ENCODE measurements around the gene ERVMER34-1.

Gene ERVMER34-1

GRCh38 chr4:52750819-52751486 is at the start of gene ERVMER34-1:
ERVMER34-1 (minus strand) TSS chr4:52751425; CDS start chr4:52745520, 5,905 bp downstream.
- no peak for DNase-seq (ENCODE audit: low read depth in 1 of 2, low spot score in 1 of 2)

DNA sequence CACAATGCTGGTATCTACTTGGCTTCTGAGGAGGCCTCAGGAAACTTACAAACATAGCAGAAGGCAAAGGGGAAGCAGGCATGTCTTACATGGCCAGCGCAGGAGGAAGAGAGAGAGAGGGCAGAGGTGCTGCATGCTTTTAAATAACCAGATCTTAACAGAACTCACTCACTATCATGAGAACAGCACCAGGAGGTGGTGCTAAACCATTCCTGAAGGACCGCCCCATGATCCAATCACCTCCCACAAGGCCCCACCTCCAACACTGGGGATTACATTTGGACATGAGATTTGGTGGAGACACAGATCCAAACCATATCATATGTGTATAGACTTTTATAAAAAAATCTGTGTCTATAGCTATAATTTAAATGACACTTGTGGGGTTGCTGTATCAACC is 48.6 kb upstream of the ERVMER34-1 start:
- DNase-seq (ENCODE audit: low read depth in 1 of 2, low spot score in 1 of 2): no peak

GRCh38 chr4:52795533-52795932 is 44.3 kb upstream of the ERVMER34-1 start:
- no peak for DNase-seq (ENCODE audit: low read depth in 1 of 2, low spot score in 1 of 2)

DNA sequence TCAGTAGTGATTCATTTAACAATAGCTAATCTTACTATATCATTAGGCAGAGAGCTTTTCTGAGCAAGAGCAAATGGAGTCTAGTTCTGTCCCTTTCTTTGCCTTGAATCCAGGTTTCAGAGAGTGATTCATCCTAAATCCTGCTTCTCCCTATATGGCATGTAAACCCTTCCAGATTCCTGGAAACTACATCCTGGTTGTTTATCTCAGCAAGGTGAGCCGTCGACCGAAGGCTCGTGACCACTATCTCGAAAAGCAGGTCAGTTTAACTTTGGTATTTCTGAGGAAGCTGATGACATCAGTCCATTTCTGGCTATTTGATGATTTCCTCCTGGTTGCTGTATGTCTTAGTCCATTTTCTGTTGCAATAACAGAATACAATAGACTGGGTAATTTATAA is 40.7 kb upstream of the ERVMER34-1 start:
- no peak for DNase-seq (ENCODE audit: low read depth in 1 of 2, low spot score in 1 of 2)

GRCh38 chr4:52789774-52790173 is 38.5 kb upstream of the ERVMER34-1 start:
- no peak for DNase-seq (ENCODE audit: low read depth in 1 of 2, low spot score in 1 of 2)

DNA sequence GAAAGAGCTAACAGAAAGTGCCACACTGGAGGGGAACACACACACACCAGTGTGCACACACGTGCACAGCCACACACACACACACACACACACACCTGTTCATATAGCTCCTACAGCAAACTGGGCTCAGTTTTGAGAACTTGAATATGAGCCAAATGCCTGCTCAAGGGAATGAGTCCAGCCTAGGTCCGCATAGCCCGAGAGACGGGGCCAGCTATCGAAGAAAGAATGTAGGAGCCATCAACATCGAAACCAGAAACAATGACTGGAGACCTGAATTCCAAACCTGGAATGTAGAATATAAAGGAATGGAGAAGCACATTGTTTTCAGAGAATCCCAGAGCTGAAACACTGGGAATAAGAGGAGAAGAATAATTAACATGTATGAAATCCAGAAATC is 37.6 kb upstream of the ERVMER34-1 start:
- DNase-seq (ENCODE audit: low read depth in 1 of 2, low spot score in 1 of 2): no peak

- no peak for DNase-seq (ENCODE audit: low read depth in 1 of 2, low spot score in 1 of 2)
Observed at GRCh38 chr4:52783069-52783468, 31.8 kb upstream of the ERVMER34-1 start.

DNA sequence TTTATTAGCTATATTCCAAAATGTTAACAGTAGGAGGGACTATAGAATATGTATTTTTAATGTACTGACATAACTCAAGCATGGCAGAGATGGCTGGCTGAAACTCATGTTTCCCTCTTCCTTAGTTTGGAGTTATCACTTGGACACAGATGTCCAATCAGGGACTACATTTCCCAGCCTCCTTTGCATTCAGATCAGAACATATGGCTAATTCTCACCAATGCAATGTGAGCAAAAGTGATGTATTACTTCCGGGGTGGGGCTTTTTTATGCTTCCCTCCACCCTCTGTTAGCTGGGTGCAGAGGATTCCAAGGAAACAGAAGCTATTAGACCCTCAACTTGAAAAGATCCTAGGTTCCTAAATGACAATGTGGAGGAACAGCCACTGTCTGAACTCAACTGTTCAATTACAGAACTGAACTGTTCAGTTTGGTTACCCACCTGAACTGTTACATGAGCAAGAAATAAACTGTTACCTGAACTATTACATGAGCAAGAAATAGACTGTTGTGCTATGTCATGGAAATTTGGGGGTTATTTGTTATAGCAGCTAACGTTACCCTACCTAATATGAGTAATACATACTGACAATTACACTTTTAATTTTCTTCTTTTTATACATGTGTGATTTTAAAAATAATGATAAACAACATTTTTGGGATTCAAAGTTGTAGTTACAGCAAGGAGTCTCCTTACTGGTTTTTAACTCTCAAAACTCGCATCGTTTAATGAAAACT is 29.6 kb upstream of the ERVMER34-1 start:
- DNase-seq (ENCODE audit: low read depth in 1 of 2, low spot score in 1 of 2): no peak

- DNase-seq (ENCODE audit: low read depth in 1 of 2, low spot score in 1 of 2): no peak
Observed at GRCh38 chr4:52780206-52780605, 29.0 kb upstream of the ERVMER34-1 start.

DNA sequence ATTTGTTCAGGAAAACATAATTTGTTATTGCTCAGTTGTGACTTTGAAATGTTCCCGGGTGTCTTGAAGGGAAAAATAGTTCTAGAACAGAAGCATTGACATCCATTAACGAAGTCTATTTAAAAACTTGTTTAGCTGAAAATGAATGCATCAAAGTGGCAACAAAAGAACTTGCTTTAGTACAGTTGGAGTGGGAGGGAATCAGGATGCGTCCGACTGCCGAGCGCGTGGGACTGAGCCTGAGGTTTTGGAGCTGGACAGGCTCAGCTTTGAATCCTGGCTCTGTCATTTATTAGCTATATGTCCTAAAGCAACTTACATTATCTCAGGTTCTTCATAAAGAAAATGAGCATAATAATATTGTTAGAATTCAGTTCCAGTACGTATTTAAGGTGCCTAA is 9.0 kb upstream of the ERVMER34-1 start:
- DNase-seq (ENCODE audit: low read depth in 1 of 2, low spot score in 1 of 2): no peak

DNA sequence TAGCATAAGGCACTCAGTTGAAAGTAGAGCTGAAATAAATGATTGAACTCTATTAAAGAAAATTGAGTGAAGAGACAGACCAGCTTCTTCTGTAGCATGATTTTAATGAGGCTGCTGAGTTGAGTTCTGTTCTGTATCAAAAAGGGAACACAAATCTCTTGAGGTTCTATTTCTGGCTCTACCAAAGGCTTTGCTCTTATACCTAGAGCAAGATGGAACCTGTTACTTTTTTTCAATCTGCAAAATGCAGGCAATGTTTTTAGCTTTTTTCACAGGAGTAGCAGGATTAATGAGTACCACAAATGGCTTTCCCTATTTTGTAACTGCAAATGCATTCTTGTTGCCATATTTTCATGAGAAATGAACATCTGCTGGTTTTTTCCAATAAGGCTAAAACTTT is 4.2 kb upstream of the ERVMER34-1 start:
- DNase-seq (ENCODE audit: low read depth in 1 of 2, low spot score in 1 of 2): no peak

GRCh38 chr4:52752936-52753335 is 1.7 kb upstream of the ERVMER34-1 start:
- no peak for DNase-seq (ENCODE audit: low read depth in 1 of 2, low spot score in 1 of 2)

GRCh38 chr4:52751487-52751911 is 274 bp upstream of the ERVMER34-1 start:
- no peak for DNase-seq (ENCODE audit: low read depth in 1 of 2, low spot score in 1 of 2)

DNA sequence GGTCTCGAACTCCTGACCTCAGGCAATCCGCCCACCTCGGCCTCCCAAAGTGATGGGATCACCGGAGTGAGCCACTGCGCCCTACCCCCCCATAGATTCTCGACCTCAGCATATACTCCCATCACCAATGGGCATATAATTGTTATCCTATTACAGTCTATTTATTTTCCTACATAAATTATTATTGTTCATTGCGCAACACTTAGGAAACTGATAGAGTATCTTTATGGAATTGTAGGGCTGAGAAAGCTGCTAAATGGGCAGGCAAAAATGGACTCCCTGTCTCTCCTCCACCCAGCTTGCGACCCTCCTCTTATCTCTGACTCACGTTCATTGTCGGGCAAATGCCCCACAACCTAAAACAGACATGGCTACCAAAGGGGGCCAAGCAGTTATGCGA is 1.0 kb downstream of the ERVMER34-1 start:
- DNase-seq (ENCODE audit: low read depth in 1 of 2, low spot score in 1 of 2): no peak

DNA sequence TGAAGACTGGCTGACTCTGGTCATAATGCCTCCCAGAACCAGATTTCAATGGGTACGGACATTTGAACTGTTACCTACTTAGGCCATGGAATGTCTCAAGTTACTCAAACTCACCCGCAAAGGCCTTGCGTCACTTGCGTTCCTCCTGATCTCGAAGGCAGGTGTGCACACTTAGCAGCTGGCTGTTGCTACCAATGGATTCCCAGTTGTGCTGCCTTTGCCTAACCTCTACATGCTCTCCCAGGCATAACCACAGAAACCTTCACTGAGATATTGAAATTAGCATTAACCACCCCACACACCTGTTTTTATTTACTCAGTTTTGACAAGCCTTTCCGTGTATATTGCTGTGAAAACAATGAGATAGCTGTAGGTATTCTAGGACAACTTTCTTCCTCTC is 2.8 kb downstream of the ERVMER34-1 start:
- no peak for DNase-seq (ENCODE audit: low read depth in 1 of 2, low spot score in 1 of 2)

DNA sequence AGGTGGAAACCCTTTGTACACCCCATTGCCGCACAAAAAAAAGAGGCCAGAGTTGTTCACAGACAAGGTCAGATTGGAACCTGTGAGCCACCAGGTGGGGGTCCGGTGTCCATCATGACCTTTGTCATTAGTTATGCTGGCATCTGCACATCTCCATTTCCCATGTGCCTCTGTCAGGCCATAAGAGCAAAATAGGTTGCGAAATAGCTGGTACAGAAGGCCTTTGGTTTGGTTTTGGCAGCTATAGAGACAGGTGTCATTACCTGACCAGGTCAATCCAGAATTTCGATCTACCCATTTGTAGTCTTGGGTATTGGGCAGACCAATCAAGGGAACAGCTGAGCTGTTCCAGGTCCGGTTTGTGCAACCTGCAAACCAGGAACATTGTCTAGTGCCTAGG is 6.6 kb downstream of the ERVMER34-1 start:
- DNase-seq (ENCODE audit: low read depth in 1 of 2, low spot score in 1 of 2): no peak

DNA sequence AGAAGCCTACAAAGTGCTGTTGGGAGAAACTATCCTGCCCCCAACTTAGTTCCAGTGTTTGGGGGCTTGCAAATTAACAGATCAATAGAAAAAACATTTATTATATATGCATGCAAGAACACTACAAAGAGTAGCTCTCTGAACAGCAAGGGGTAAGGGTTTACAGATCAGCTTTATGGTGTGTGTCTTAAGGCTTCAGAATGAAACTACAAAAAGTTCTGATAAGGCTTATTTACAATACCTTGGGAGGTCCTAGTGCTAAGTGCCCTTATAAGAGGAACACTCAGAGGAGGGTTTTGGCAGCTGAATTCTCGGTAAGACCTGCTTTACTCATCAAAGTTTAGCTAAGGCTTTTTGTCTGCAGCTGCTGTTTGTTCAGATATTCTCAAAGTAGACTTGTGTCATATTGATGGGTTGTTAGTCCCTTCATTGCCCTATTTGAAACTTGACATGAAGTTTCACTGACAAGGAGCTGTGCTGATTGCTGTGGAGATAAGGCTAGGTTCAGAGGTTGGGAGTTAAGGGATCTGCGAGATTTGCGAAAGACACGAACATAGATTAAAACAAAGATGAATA is 7.7 kb downstream of the ERVMER34-1 start:
- no peak for DNase-seq (ENCODE audit: low read depth in 1 of 2, low spot score in 1 of 2)

DNA sequence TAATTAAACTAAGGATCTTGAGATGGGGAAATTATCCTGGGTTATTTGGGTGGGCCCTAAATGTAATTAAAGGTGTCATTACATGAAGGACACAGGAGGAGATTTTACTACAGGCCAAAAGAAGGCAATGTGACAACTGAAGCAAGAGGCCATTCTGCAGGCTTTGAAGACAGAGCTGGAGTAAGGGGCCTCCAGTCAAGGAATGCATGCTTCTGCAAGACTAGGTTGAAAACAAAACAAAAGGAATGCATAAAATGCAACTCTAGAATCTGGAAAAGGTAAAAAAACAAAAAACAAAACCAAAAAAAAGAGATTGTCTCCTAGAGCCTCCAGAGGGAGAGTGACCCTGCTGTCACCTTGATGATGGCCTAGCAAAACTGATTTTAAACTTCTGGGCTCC is 21.6 kb downstream of the ERVMER34-1 start:
- DNase-seq (ENCODE audit: low read depth in 1 of 2, low spot score in 1 of 2): no peak

- DNase-seq (ENCODE audit: low read depth in 1 of 2, low spot score in 1 of 2): no peak
Observed at GRCh38 chr4:52728691-52729240, 22.5 kb downstream of the ERVMER34-1 start.

DNA sequence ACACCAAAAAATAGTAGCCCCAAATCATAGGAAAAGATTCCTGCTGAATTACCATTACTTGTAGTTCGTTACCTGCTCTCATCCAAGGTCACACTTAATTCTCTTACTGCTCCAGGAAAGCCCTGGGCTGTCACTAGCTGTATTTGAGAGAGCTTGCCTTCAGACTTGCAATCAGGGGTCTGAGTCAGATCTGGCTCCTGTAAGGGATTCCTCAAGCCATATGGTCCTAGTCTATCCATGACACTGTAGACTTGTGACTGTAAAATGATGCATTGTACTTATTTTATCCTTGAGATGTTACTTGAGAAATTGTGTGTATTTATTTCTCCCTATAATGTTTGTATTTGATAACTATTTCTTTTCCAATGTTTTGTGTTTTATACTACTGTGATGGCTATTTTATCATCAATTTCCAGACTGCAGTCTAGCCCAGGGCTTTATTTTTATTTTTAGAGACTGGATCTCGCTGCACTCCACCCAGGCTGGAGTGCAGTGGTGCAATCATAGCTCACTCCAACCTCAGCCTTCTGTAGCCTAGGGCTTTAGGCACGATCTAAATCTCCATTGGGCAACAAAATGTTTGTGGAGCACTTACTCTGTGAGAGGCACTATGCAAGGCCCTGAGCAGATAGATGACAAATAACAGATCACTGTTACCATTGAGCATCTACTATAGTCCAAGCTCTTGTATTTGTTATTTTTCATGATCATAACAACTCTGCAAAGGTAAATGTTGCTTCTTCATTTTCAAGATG is 24.2 kb downstream of the ERVMER34-1 start:
- DNase-seq (ENCODE audit: low read depth in 1 of 2, low spot score in 1 of 2): no peak
